ENCODE data around the gene PAX4.

PAX4 gene, protein sequence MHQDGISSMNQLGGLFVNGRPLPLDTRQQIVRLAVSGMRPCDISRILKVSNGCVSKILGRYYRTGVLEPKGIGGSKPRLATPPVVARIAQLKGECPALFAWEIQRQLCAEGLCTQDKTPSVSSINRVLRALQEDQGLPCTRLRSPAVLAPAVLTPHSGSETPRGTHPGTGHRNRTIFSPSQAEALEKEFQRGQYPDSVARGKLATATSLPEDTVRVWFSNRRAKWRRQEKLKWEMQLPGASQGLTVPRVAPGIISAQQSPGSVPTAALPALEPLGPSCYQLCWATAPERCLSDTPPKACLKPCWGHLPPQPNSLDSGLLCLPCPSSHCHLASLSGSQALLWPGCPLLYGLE

DNA sequence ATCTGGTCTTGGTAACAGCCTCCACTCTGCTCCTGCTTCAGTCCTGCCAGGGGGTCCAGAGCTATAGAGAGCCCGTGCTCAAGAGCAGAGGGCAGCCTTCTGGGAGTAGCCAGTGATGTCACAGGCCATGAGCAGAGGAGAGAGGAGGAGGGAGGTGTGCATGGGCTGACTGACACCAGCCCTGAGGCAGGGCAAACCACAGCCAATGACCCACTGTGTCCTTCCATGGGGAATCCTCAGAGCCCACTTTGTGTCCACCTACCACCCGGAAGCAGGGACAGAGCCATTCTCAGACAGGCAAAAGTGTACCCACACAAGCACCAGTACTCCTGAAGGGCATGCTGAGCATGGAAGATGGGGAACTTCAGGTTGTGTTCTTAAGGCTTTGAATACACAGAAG is at the start of gene PAX4:
Gene PAX4 (minus strand): TSS at position 101 of the 400 bp plus-strand sequence. CDS start 2,214 bp downstream, outside the sequence.
- Mint-ChIP-seq H3K27ac (no peak within 1 kb of the TSS), H3K27me3 (peaks cover 24% of the 10 kb centered on the region), H3K4me1 (peaks cover 3% of the 10 kb centered on the region), H3K9me3 (no peaks in the 10 kb centered on the region), H3K36me3 (no peaks in the 10 kb centered on the region), H3K4me3 (no peak within 1 kb of the TSS)
- no peak for DNase-seq (ENCODE audit: low spot score in 2 of 2)
- ATAC-seq (ENCODE audit: low read depth), result no peak

DNA sequence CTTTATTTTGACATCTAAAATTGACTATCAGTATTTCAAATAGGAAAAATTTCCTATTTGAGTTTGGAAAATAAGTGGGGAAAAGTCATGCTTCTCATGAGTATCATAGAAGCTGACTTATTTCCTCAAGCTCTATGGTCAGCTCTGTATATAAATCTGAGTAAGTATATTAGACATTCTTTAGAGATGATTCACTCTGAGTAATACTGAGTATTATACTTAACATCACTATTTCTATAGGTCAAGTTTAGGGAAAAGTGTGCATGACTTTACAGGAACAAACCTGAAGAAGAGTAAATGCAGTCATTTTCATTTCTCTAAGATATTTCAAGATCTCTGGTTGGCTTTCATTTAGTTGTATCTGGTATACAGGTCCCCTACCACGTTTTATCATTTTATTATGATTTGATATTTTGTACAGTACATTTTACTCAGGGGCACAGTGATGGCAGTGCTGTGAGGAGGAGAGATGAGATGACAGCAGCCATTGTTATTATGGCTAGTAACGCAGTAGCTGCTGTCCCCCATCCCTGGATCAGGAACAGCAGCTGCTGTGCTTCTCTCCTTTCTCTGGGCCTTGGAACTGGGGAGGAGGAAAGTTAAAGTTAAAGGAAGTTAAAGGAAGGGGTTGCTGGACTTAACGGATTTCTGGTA is 49.2 kb upstream of the PAX4 start:
- Mint-ChIP-seq H3K9me3 (peaks cover 1% of the 10 kb centered on the region), H3K4me3 (no peak overlapping the region), H3K27me3 (no peaks in the 10 kb centered on the region), H3K27ac (peak overlapping the region; percentile 16), H3K36me3 (peaks cover 30% of the 10 kb centered on the region), H3K4me1 (peaks cover 25% of the 10 kb centered on the region)
- DNase-seq (ENCODE audit: low spot score in 2 of 2) (no peak), ATAC-seq (ENCODE audit: low read depth) (no peak)

DNA sequence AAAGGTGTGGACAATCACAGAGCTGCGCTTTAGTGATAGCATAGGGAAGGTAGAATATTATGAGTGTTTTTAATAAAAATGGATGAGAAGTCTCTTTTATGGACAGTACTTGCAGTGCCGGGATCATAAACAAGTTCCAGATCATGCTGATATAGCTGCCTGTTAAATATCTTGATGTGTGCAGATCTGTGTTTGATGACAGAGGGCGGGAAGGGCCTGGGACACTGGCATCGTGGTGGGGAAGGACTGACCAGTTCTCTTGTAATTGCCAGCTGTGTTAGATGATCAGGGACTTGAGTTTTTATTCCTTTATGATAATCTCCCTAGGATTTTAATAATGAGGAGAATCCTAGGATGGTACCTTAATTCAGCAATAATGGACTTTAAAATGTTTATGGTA is 48.7 kb upstream of the PAX4 start:
- peaks cover 28% of the 10 kb centered on the region for H3K4me1 Mint-ChIP-seq
- ATAC-seq (ENCODE audit: low read depth) (no peak), DNase-seq (ENCODE audit: low spot score in 2 of 2) (no peak)
- H3K4me3 Mint-ChIP-seq, result no peak overlapping the region
- H3K36me3 Mint-ChIP-seq, result peaks cover 27% of the 10 kb centered on the region
- H3K9me3 Mint-ChIP-seq, result no peaks in the 10 kb centered on the region
- no peaks in the 10 kb centered on the region for H3K27me3 Mint-ChIP-seq
- peak overlapping the region; percentile 16 for H3K27ac Mint-ChIP-seq

DNA sequence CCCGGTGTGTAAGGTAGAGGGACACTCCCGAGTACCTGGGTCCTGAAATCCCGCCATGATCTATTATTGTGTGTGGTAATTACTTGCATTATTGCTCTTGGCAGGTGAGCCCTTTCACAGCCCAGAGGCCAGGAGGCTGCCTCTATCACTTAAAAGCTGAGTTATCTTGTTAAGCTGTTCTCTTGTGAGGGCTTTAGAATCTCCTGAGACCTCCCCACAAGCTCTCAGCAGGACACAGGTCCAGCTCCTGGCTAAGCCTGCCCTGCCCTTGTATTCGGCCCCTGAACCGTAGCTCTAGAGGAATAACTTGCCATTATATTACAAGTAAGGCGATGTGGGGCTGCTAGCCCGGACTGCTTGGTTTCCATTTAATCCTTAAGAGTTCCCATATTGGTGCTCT is 48.0 kb upstream of the PAX4 start:
- H3K27me3 Mint-ChIP-seq, result no peaks in the 10 kb centered on the region

DNA sequence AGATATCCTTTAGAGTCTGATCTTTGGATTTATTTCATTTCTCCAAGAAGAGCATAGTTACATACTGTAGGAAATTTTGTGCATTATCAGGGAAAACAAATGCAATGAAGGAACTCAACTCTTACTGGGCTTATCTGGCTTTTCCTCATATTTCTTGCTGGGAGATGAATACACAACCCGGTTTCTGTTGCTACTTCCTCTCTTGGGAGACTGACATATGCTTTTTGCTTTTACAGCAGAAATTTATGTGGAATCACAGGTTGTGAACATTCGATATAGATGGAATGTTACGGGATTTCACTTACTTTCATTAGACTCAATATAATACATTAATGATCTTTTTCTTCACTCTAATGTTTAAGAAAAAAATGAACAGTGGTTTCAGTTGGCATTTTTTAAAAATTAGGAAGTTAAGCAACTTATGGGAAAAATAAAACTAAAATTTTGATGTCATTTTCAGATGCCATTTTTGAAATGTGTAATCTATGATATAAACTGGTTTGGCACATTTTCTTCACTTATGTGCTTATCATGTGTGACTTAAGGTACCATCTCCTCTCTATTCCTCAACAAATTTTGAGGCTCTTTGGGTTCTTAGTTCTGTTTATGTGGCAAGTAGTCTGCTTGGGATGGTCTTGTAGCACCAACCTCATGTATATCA is 41.2 kb upstream of the PAX4 start:
- ATAC-seq (ENCODE audit: low read depth) (no peak), DNase-seq (ENCODE audit: low spot score in 2 of 2) (no peak)
- Mint-ChIP-seq H3K4me1 (peaks cover 43% of the 10 kb centered on the region), H3K27ac (no peak overlapping the region), H3K9me3 (no peaks in the 10 kb centered on the region), H3K4me3 (no peak overlapping the region), H3K36me3 (peaks cover 18% of the 10 kb centered on the region), H3K27me3 (no peaks in the 10 kb centered on the region)

More for the DNA sequence above, 48.0 kb upstream of the PAX4 start:
- DNase-seq (ENCODE audit: low spot score in 2 of 2) (no peak), ATAC-seq (ENCODE audit: low read depth) (no peak)
- Mint-ChIP-seq H3K4me1 (peaks cover 34% of the 10 kb centered on the region), H3K4me3 (no peak overlapping the region), H3K27ac (no peak overlapping the region), H3K9me3 (no peaks in the 10 kb centered on the region), H3K36me3 (peaks cover 29% of the 10 kb centered on the region)

DNA sequence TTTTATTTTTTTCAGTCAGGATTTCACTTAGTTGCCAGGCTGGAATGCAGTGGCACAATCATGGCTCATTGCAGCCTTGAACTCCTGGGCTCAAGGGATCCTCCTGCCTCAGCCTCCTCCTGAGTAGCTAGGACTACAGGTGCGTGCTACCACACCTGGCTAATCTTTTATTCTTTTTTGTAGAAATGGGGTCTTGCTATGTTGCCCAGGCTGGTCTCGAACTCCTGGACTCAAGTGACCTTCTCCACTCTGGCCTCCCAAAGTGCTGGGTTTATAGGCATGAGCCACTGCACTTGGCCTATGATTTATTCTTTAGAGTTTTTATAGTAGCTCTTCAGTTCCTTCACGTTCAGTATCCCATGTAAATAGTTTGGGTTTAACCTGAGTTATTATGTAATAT is 39.6 kb upstream of the PAX4 start:
- Mint-ChIP-seq H3K4me3 (no peak overlapping the region), H3K4me1 (peaks cover 53% of the 10 kb centered on the region), H3K36me3 (peaks cover 16% of the 10 kb centered on the region), H3K27me3 (no peaks in the 10 kb centered on the region), H3K9me3 (no peaks in the 10 kb centered on the region), H3K27ac (no peak overlapping the region)
- no peak for DNase-seq (ENCODE audit: low spot score in 2 of 2)
- no peak for ATAC-seq (ENCODE audit: low read depth)

DNA sequence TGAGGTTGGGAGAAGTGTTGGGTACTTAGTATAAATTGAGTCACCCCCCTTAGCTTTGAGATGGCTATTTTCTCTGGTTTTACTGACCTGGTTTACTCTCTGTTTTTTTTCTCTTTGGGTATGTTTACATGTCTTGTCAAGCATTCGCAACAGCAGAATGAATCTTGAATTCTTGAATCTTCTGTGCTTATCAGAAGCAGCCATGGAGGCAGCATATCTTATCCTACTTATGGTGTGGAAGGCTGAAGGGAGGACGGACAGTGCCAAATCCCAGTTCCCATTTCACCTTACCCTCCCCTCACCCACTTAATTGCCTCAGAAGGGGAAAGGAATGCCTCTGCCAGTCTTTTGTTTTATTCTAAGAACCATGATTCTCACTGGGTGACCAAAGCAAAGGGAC is 37.8 kb upstream of the PAX4 start:
- no peaks in the 10 kb centered on the region for H3K27me3 Mint-ChIP-seq
- H3K4me1 Mint-ChIP-seq, result peaks cover 53% of the 10 kb centered on the region
- peaks cover 8% of the 10 kb centered on the region for H3K36me3 Mint-ChIP-seq
- no peak overlapping the region for H3K4me3 Mint-ChIP-seq
- H3K9me3 Mint-ChIP-seq, result no peaks in the 10 kb centered on the region
- DNase-seq (ENCODE audit: low spot score in 2 of 2), result no peak
- H3K27ac Mint-ChIP-seq, result no peak overlapping the region
- no peak for ATAC-seq (ENCODE audit: low read depth)

DNA sequence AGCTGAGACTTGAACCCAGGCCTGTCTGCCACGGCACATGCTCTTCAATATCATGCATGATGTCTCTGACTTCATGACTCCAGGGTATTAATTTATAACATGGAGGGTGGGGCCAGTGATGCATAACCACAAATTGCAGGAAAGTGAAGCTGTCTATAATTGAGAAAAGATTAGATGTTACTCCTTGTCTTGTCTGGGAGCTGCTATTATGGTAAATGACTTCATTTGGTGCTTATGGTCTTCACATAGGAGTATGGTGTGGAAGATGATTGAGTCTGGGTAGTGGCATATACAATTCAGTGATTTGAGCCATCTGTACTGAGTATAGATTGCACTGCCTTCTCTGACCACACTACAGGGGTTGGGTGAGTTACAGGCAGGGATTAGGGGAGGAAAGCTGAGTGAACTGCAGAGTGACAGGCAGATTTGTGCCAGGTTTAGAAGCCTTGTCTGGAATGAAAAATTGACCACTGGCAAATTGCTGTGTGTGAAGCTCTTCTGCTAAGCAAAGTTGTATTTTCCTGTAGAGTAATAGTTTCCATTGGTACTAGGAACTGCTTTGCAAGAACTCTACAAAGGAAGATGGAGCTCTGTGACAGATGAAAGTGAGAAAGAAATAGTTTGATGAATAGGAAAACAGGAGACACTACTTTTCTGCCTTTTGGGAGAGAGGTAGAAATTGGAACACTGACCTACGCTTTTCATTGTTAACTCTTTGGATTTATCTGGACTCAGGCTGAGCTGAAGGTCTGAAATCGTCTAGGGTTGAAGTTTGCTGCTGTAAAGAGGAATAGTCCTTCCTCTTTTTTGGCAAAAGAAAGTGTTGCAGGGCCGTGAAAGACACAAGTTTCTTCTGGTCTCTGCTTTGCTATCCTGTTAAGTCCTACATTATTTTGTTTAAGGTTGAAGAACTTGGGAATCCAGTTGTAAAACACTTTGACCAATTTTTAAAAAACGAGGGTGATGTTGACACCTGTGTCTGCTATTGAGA is 36.8 kb upstream of the PAX4 start:
- peaks cover 51% of the 10 kb centered on the region for H3K4me1 Mint-ChIP-seq
- DNase-seq (ENCODE audit: low spot score in 2 of 2) (no peak), ATAC-seq (ENCODE audit: low read depth) (no peak)
- peaks cover 5% of the 10 kb centered on the region for H3K36me3 Mint-ChIP-seq
- H3K4me3 Mint-ChIP-seq, result peak overlapping the region; percentile 52
- H3K27ac Mint-ChIP-seq, result peak overlapping the region; percentile 48
- H3K27me3 Mint-ChIP-seq, result no peaks in the 10 kb centered on the region
- no peaks in the 10 kb centered on the region for H3K9me3 Mint-ChIP-seq

DNA sequence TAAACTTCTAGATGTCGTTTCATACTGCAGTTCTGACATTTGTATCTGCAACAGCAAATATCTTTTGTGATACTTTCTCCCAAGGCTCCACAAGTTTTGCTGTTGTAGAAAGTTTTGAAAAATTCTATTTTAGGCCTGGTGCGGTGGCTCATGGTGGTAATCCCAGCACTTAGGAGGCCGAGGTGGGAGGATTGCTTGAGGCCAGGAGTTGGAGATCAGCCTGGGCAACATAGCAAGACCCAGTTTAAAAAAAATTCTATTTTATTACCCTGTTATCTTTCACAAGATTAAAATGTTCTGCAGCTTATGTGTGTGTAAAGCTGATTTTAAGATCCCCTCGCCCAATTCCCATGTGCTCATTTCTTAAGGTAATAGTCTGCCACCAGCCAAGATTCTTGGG is 35.5 kb upstream of the PAX4 start:
- H3K27me3 Mint-ChIP-seq, result no peaks in the 10 kb centered on the region
- no peak for DNase-seq (ENCODE audit: low spot score in 2 of 2)

DNA sequence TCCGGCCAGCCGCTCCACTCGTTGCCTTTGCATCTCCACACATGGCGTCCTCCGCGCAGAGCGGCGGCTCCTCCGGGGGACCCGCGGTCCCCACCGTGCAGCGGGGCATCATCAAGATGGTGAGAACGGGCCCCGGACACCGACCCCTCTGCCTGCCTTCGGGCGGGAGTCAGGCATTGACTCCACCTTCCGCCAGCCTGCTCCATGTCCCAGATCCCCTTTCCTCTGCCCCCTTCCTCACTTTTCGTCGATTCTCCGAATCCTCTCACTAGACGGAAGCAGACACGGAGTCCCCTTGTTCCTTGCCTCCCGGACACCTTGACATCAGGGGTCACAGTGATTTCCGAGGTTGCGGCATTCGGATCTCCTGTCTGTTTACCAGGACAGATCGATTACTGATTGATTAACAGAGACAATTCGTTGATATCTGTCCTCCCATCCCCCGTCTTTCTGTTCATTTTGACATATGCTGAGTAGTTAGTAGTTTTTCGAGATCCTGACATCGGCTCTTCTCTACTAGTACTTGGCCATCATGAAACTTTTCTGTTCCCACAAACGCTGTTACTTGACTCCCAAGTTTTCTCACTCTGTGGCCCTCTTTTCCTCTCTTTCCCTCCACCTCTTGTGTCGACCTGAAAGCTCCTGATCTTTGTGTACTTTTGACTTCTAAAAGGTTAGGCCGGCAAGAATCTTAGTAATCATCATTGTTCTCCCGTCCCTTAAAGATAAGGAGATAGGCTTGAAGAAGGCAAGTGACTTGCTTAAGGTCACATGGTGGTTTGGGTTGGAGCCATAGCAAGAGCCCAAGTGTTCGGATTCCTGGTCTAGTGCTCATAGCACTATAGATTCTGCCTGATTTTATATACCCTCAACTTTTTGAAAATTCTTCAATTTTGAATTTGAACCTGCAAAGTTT is 34.6 kb upstream of the PAX4 start:
- Mint-ChIP-seq H3K4me1 (peaks cover 42% of the 10 kb centered on the region), H3K27me3 (no peaks in the 10 kb centered on the region), H3K4me3 (peak overlapping the region; percentile 99), H3K27ac (no peak overlapping the region), H3K9me3 (no peaks in the 10 kb centered on the region), H3K36me3 (peaks cover 3% of the 10 kb centered on the region)
- ATAC-seq (ENCODE audit: low read depth), result peak; percentile 9
- DNase-seq (ENCODE audit: low spot score in 2 of 2), result no peak

More for the DNA sequence above, 35.5 kb upstream of the PAX4 start:
- Mint-ChIP-seq H3K4me3 (peak overlapping the region; percentile 99), H3K36me3 (peaks cover 5% of the 10 kb centered on the region), H3K9me3 (no peaks in the 10 kb centered on the region), H3K4me1 (peaks cover 44% of the 10 kb centered on the region), H3K27ac (no peak overlapping the region)
- ATAC-seq (ENCODE audit: low read depth), result no peak

DNA sequence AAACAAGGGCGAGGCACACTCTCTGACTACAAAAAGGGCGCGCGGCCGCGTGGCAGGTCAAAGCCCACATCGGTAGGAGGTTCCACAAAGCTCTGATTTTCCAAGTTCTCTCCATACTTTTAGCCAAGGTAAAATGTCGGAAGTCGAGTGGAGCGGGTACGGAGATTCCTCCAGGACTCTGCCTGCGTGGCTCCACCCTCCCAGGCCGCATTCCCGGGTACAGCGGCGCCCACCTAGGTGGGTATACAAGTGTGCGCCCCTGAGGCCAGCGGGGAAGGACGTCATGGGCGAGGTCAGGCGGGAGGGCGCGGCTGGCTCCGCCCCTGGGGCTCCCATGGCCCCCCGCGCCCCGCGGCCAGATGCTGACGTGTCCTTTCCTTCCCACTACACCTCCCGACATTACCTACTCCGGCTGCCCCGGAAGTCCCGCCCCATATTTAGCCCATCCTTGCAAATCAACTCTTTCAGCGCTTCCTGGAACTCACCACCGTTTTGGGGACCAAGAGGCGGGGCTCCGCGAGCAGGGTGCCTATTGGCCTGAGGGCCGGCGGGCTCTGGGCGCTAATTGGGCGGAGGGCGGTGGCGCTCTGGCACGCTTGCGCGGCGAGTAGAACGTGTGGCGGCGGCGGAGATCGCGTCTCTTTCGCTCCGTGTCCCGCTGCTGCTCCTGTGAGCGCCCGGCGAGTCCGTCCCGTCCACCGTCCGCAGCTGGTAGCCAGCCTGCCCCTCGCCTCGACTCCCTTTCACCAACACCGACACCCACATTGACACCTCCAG is 33.8 kb upstream of the PAX4 start, which contains the start of gene SND1:
Gene SND1 (plus strand): TSS at position 639 of the 777 bp plus-strand sequence. CDS start 180 bp downstream, outside the sequence.
- DNase-seq (ENCODE audit: low spot score in 2 of 2) (peak; percentile 92 to 97), ATAC-seq (ENCODE audit: low read depth) (peak; percentile 88)
- Mint-ChIP-seq H3K36me3 (no peaks in the 10 kb centered on the region), H3K27me3 (no peaks in the 10 kb centered on the region), H3K4me3 (peak within 1 kb of the TSS; percentile 99), H3K27ac (no peak within 1 kb of the TSS), H3K4me1 (peaks cover 38% of the 10 kb centered on the region), H3K9me3 (no peaks in the 10 kb centered on the region)
